ENCODE measurements around the gene C6orf52. TPM values are rescaled to one million over a fixed set of nuclear protein-coding genes. Genes with fewer than 3 reads are reported as not detected.

The C6orf52 gene
- total and polyA plus RNA-seq, 2 of the 13 experiments (the other 11 are each of a cell fraction or from before 2014, with no cell fraction given) = 0.50 to 0.53 TPM

- TF ChIP-seq, protein P1, sequence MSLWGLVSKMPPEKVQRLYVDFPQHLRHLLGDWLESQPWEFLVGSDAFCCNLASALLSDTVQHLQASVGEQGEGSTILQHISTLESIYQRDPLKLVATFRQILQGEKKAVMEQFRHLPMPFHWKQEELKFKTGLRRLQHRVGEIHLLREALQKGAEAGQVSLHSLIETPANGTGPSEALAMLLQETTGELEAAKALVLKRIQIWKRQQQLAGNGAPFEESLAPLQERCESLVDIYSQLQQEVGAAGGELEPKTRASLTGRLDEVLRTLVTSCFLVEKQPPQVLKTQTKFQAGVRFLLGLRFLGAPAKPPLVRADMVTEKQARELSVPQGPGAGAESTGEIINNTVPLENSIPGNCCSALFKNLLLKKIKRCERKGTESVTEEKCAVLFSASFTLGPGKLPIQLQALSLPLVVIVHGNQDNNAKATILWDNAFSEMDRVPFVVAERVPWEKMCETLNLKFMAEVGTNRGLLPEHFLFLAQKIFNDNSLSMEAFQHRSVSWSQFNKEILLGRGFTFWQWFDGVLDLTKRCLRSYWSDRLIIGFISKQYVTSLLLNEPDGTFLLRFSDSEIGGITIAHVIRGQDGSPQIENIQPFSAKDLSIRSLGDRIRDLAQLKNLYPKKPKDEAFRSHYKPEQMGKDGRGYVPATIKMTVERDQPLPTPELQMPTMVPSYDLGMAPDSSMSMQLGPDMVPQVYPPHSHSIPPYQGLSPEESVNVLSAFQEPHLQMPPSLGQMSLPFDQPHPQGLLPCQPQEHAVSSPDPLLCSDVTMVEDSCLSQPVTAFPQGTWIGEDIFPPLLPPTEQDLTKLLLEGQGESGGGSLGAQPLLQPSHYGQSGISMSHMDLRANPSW (CRISPR knock-in tag; IDR thresholded peaks at IDR 0.05; ENCODE audit: borderline replicate concordance) = peak; percentile 90; the same call in 1 of the 2 replicates
- TF ChIP-seq AGO2 (optimal IDR thresholded peaks at IDR 0.05; ENCODE audit: low read depth, low read length) (peak; percentile 67), ZKSCAN1 (IDR thresholded peaks at IDR 0.05; ENCODE audit: low read length) (peak; percentile 10; the same call in 1 of the 2 replicates), MED13 (CRISPR knock-in tag; IDR thresholded peaks at IDR 0.05) (peak; percentile 65), ZNF460 (CRISPR knock-in tag; IDR thresholded peaks at IDR 0.05; ENCODE audit: borderline replicate concordance) (no peak), ZNF670 (CRISPR knock-in tag; IDR thresholded peaks at IDR 0.05; ENCODE audit: borderline replicate concordance) (peak; percentile 89), TP53 (CRISPR knock-in tag; conservative IDR thresholded peaks at IDR 0.05) (0 out of 2 replicates have a peak, but pooled peaks have one; percentile 66), KDM5A (IDR thresholded peaks at IDR 0.05; ENCODE audit: borderline replicate concordance, low read length) (peak; percentile 86; the same call in 1 of the 2 replicates), REPIN1 (CRISPR knock-in tag; IDR thresholded peaks at IDR 0.05; ENCODE audit: borderline replicate concordance, low read depth) (peak; percentile 80; the same call in 1 of the 2 replicates), CREB1 (IDR thresholded peaks at IDR 0.05) (peak; percentile 57), CREB1 (CRISPR knock-in tag; IDR thresholded peaks at IDR 0.05) (peak; percentile 54; the same call in 1 of the 2 replicates)
- TF ChIP-seq, protein P2, sequence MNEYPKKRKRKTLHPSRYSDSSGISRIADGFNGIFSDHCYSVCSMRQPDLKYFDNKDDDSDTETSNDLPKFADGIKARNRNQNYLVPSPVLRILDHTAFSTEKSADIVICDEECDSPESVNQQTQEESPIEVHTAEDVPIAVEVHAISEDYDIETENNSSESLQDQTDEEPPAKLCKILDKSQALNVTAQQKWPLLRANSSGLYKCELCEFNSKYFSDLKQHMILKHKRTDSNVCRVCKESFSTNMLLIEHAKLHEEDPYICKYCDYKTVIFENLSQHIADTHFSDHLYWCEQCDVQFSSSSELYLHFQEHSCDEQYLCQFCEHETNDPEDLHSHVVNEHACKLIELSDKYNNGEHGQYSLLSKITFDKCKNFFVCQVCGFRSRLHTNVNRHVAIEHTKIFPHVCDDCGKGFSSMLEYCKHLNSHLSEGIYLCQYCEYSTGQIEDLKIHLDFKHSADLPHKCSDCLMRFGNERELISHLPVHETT (CRISPR knock-in tag; conservative IDR thresholded peaks at IDR 0.05) = peak; percentile 100
- TF ChIP-seq, protein P3, sequence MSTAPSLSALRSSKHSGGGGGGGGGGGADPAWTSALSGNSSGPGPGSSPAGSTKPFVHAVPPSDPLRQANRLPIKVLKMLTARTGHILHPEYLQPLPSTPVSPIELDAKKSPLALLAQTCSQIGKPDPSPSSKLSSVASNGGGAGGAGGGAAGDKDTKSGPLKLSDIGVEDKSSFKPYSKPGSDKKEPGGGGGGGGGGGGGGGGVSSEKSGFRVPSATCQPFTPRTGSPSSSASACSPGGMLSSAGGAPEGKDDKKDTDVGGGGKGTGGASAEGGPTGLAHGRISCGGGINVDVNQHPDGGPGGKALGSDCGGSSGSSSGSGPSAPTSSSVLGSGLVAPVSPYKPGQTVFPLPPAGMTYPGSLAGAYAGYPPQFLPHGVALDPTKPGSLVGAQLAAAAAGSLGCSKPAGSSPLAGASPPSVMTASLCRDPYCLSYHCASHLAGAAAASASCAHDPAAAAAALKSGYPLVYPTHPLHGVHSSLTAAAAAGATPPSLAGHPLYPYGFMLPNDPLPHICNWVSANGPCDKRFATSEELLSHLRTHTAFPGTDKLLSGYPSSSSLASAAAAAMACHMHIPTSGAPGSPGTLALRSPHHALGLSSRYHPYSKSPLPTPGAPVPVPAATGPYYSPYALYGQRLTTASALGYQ (CRISPR knock-in tag; IDR thresholded peaks at IDR 0.05) = peak; percentile 63
- TF ChIP-seq, protein P4, sequence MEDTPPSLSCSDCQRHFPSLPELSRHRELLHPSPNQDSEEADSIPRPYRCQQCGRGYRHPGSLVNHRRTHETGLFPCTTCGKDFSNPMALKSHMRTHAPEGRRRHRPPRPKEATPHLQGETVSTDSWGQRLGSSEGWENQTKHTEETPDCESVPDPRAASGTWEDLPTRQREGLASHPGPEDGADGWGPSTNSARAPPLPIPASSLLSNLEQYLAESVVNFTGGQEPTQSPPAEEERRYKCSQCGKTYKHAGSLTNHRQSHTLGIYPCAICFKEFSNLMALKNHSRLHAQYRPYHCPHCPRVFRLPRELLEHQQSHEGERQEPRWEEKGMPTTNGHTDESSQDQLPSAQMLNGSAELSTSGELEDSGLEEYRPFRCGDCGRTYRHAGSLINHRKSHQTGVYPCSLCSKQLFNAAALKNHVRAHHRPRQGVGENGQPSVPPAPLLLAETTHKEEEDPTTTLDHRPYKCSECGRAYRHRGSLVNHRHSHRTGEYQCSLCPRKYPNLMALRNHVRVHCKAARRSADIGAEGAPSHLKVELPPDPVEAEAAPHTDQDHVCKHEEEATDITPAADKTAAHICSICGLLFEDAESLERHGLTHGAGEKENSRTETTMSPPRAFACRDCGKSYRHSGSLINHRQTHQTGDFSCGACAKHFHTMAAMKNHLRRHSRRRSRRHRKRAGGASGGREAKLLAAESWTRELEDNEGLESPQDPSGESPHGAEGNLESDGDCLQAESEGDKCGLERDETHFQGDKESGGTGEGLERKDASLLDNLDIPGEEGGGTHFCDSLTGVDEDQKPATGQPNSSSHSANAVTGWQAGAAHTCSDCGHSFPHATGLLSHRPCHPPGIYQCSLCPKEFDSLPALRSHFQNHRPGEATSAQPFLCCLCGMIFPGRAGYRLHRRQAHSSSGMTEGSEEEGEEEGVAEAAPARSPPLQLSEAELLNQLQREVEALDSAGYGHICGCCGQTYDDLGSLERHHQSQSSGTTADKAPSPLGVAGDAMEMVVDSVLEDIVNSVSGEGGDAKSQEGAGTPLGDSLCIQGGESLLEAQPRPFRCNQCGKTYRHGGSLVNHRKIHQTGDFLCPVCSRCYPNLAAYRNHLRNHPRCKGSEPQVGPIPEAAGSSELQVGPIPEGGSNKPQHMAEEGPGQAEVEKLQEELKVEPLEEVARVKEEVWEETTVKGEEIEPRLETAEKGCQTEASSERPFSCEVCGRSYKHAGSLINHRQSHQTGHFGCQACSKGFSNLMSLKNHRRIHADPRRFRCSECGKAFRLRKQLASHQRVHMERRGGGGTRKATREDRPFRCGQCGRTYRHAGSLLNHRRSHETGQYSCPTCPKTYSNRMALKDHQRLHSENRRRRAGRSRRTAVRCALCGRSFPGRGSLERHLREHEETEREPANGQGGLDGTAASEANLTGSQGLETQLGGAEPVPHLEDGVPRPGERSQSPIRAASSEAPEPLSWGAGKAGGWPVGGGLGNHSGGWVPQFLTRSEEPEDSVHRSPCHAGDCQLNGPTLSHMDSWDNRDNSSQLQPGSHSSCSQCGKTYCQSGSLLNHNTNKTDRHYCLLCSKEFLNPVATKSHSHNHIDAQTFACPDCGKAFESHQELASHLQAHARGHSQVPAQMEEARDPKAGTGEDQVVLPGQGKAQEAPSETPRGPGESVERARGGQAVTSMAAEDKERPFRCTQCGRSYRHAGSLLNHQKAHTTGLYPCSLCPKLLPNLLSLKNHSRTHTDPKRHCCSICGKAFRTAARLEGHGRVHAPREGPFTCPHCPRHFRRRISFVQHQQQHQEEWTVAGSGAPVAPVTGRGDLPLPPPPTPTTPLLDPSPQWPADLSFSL (CRISPR knock-in tag; IDR thresholded peaks at IDR 0.05) = no peak; the same call in 1 of the 2 replicates
These were observed 28.6 kb upstream of the C6orf52 start, which contains the start of gene TMEM14C (continued) for GRCh38 chr6:10722820-10723566.
